CD4-positive, alpha-beta T cell treated with Interleukin-6 at 100 ng/mL for 8 hours (primary cell): ENCODE data around the gene KY.

ENCODE experiments used
- DNase-seq: peaks from one replicate; pipeline ENCODE4 v3.0.0-alpha.2; 2020; ENCODE audit warnings: mixed read lengths, low spot score

The KY gene

DNA sequence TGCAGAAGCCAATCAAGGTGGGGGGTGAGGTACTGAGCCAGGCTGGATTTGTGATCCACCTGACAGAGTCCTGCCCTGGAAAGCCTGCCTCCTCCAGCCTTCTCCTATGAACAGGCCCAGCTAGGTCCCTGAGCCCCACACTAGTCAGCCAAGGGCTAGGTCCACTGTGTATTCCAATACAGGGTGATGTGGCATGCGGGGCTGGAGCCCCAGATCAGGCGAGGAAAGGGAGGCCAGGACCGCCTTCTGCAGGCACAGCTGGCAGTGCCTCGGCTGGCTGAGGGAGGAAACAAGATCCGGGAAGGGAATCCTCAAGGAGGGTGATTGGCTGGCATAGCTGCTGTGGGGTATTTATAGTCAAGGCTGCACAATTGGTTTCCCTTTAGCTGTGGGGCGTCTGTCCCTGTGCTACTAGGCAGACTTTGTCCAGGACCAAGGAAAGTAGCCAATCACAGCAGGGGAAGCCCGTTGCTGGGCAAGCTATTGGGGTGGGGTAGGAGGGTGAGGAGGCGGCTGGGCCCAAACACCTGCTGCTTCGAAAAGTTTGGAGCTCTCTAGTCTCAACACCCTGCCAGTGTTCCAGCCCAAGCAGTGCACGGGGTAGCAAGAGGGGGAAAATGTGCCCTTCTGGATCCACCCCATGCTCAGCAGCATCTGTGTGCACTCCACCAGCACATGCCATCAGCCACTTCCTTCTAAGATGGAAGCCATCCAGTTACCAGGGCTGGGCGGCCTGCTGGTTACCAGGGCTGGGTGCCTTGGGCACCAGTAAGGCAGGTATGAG lies 5.9 kb downstream of the KY start:
- no peak for DNase-seq

DNA sequence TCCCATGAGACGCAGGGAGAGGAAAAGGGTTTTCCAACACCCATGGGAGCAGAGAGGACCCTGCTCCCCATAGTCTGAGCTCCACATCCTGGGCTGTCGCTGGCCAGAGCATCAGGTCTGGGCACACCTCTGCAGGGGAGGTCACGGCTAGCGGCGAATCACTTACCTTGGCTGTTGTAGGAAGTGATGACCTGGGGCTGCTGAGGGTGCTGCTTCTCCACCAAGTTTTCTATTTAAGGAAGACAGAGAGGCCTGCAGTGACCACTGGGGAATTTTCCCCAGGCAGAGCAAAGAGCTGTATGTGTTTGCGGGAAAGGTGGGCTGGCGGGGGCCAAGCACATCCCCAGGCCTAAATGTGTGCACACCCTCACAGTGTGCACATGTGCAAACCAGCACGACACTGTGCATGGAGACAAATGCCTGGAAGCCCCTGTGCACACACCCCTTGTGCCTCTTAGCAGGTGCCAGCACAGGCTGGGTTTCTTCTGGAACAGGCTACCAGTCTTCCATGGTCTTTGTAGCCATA lies 7.6 kb downstream of the KY start:
- DNase-seq, result no peak

DNA sequence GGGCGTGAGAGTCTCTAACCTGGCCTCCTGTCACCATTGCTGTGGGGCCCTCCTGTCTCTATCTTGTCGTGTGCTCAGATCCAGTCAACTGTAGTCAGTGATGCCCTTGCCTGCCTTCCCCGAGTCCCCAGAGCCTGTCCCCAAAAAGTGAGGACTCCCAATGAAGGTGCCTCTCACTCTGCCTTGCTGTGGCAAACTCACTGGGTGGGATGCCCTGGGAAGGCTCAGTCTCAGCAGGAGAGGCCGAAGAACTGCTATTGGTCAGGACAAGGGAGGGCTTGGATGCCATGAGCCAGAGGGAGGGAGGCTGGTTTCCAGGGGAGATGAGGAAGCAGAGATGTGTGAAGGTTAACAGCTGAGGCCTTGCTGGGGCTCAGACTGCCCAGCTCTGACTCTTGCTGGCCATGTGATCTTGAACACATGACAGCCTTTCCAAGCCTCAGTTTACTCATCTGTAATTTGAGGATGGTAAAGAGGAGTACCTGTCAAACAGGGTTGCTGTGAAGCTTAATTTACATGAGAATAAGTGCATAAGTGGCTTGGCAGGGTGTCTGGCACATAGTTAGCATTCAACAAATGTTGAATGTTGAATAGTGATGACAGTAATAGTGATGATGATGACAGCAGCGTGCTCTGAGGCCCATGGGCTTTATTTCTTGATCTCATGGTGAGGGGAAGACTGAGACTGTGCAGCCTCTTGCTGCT lies 8.2 kb downstream of the KY start:
- no peak for DNase-seq

DNA sequence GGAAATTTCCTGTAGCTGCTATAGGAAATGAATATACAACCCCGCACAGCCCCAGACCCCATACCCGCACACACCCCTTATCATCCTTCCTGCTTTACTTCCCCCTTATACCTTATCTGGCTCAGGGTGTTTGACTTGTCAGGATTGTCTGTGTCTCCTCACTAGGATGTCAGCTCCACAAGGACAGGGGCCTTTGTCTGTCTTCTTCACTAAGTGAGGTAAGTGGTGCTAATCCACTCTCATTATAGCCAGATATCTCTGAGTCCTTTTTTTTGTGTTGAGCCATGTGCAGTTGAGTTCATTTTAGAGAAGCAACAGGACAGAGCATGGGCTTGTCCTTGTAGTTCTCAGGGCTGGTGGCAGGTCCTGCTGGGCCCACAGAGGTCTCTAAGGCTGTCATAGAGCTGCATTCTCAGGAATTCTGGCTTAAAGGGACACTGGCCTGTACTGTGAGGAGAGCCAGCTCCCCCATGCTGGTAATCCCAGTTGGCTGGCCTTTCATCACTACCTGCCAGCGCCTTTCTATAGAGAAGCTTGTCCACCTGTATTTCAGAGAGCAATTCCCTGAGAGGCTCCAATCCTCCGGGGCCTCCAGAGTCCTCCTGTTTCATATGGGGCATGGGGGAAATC lies 9.0 kb downstream of the KY start:
- DNase-seq, result no peak

GRCh38 chr3:134640872-134641470 lies 9.9 kb downstream of the KY start:
- DNase-seq, result no peak

- no peak for DNase-seq
These were observed 10.4 kb downstream of the KY start for GRCh38 chr3:134640378-134640777.

DNA sequence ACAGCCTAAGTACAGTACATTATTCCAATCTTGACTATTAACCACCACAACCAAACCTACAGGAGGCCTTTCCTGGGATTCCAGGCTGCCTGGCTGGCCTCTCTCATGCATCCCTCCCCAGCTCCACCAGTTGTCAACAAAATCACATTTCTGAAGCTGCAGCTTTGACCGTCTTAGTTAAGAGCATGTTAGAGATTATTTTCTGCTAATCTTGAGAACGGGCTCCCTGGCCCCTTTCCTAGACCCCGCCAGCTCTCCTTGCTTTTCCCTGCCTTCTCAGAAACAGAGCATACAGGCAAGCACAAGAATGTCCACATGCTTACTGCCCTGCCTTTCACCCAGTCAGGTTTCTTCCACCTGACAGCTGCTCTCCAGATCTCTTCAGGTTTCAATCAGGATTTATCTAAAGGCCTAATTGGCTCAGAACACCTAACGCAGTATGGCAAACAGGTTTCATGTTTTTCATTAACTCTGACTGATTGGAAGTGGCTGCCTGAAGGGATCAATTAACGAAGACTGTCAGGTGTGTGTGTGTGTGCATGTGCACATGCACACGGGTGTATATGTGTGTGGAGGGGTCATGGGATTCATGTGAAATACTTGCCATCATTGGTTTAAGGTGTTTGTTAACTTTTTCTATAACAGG lies 12.3 kb downstream of the KY start:
- no peak for DNase-seq

GRCh38 chr3:134636406-134636805 lies 14.4 kb downstream of the KY start:
- no peak for DNase-seq

GRCh38 chr3:134630506-134630905 lies 20.3 kb downstream of the KY start:
- DNase-seq, result no peak

DNA sequence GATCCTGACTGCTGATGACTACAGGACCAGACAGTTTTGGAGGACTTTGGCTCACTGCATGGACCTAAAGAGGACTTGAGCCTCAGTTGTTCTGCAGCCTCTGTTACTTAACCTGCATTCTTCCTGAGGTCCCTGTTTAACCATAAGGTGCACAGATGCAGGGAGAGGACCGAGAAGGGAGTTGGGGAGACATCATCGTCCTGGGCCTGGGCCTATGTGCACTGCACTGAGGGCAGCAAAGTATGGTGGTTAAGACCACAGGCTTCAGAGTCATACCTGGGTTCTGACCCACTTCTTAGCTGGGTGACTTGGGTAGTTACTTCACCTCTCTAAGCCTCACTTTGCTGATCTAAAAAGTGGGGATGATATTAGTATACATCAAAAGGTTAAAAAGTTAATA lies 21.9 kb downstream of the KY start:
- no peak for DNase-seq

DNA sequence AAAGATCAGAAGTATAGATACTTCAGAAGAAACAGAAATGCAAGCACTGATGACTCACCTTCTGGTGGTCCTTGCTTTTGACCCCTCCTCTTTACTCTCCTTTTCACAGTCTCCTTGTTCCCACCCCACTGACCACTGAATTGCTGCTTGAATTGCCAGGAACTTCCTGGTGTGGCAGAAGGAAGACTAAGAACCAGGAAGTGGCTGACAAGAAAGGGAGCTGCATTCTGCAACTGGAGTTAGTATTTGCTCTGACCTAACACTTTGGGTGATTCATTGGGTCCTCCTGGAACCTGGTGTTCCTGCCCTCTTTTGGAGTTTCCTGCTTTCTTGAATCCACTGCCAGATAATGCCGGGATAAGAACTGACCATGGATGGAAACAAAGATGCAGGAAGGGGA lies 23.0 kb downstream of the KY start:
- no peak for DNase-seq

DNA sequence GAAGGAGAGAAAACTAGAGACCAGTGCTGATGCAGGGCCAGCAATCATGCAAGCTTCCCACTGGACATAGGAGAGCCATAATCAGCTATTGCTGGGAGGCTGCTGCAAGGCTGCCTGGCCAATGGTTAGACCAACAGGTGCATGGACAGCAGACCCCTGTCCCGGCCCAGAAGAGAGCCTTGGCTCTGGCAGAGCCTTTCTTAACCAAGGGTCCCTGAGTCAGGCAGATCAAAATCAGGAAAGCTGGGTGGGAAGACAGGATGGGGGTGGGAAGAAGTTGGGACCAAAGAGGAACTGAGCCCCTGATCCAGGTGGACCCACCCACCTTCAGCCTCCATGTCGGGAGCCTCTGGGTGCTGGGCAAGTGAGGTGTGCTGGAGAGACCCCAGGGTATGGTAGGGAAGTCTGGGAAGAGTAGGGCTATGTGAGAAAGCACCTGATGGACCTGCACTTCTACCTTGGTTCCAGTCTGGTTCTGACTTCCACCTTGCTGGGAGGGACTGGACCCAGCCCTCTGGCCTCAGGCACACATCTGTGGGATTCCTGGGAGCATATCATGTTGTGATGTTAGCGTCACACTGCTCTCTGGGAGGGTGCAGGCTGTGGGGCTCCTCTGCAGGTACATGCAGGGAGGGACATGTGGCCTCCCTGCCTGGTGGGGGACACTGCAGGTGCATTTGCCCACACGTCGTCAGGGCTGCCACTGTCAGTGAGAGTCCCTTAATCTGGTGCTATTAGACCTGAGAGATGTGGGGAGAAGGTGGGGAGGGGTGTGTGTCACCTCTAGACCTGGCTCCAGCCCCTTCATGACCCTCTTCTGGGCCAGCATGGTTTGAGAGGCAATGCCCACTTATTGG lies 24.7 kb downstream of the KY start:
- DNase-seq, result no peak

- DNase-seq, result no peak
These were observed 25.4 kb downstream of the KY start for GRCh38 chr3:134625462-134625861.

- DNase-seq, result no peak
These were observed 26.1 kb downstream of the KY start for GRCh38 chr3:134624537-134625287.

DNA sequence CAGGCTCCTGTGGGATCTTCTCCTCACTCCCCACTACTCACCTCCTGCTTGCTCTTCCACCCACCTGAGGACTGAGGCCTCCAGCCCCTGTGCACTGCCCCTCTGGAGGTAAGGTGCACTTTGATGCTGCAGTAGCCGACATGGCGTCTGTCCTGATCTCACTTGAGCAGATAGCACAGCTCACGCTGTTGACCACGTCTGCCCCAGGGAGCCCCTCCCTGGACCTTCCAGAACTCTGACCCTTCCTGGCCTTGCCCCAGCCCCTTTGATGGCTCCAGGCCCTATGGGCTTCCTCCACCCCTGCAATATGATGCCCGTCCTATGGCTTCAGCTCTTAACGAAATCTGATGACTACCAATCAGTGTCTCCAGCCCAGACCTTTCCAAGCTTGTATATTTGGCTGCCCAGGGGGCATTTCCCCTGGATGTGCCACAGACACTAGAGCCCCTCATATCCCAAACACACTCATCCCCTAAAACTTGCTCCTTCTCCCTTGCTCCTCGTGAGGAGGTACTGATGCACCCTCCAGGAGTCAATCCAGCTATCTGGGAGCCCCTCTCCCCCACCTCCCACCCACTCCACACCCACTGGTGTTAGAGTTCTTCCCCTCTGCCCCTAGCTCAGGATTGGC lies 27.1 kb downstream of the KY start:
- no peak for DNase-seq

- no peak for DNase-seq
These were observed 27.9 kb downstream of the KY start for GRCh38 chr3:134622806-134623365.

DNA sequence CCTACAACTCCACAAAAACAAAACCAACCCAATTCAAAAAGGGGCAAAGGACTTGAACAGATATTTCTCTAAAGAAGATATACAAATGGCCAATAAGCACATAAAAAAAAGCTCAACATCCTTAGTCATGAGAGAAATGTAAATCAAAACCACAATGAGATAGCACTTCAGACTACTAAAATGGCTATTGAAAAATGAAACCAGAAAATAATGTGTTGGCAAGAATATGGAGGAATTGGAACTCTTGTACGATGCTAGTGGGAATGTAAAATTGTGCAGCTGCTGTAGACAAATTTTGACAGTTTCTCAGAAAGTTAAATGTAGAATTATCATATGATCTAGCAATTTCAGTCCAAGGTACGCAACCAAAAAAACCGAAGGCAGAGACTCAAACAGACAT lies 29.0 kb downstream of the KY start:
- no peak for DNase-seq

- no peak for DNase-seq
These were observed 30.2 kb downstream of the KY start for GRCh38 chr3:134620476-134621115.

DNA sequence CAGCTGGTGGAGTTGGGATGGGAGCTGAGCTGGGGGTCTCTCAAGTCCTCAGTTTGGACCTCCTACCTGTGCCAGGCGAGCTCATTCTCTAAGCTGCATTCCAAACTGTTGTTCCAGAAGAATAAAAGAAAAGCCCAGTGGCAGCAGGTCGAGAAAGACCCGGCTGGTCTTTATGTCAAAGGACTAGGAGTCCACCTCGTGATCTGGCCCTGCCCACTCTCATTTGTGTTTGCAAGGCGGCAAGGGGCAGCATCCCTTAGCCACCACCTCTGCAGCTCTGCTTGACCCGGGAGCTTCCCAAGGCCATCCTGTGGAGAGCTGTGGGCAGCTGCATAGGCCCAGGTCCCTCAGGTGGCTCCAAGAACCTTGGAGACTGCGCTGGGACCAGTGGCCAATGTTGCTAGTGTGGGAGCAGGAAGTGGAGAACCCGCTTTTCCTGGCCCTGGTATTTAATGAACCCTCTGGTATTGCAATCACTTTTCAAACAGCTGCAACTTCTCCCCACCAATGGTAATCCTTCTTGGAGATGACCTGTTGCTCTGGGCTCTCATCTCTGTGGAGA lies 30.9 kb downstream of the KY start:
- no peak for DNase-seq
